GM18498 (cell line): ENCODE results near the gene ATP2B2.

Experiments used
- ATAC-seq: cut with Tn5 transposase; IDR thresholded peaks from one replicate; pipeline ENCODE4 v1.9.1; 2021; ENCODE audit warnings: mild to moderate bottlenecking, moderate library complexity; ENCODE audit not compliant: unreplicated experiment

Gene ATP2B2

DNA sequence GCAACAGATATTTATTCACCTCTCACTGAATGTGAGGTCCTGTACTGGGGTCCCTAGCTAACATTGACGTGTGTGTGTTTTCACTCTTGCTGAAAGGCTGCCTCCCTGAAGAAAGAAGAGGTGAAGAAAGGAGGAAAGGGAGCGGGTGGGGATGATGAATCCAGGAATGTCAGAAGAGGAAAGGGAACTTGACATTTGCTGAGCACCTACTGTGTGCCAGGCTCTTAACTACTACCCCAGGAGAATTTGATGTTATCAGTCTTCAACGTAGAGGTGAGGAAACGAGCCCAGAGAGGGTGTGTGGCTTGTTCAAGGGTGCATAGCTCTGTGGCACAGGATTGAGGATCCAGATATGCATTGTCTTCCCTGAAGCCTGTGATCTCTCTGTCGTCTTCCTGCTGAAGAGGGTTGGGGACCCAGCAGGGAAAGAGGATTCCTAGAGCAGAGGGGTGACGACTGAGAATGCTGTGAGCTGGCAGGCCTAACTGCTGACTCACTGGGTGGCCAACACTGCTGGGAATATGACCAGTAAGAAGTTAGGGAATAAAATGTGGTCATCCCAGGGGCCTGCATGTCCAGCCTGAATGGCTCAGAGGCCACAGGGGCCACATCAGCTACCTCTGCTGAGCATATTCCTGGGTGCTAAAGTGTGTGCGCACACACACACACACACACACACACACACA, 6.6 kb upstream of the ATP2B2 start:
- no peak for ATAC-seq

DNA sequence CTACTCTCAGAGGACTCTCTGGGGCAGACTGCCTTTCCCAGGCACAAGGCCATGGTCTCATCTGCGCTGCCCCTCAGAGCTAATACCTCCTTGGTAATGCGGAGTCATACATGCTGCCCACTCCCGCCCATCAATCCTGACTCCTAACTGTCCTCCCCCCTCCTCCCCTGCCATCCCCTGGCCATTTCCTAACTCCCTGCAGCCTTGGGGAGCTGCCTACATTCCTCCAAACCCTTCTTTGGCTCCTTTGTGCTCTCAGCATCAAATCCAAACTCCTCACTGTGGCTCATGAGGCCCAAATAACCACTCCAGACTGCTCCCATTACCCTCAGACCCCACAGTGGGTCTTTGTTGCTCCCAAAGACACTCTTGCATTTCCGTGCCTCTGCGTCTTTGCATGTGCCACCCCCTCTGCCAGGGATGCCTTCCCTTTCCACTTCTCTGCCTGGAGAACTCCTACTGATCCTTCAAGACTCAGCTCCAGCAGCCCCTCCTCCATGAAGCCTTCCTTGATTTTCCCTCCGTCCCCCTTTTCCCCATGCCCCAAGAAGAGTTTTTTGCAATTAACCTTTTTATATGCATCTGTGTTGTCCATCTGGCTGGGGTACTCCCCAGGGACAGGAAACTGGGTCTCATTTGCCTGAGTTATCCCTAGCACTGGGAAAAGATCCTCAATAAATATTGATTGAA, 5.5 kb upstream of the ATP2B2 start:
- ATAC-seq, result no peak

DNA sequence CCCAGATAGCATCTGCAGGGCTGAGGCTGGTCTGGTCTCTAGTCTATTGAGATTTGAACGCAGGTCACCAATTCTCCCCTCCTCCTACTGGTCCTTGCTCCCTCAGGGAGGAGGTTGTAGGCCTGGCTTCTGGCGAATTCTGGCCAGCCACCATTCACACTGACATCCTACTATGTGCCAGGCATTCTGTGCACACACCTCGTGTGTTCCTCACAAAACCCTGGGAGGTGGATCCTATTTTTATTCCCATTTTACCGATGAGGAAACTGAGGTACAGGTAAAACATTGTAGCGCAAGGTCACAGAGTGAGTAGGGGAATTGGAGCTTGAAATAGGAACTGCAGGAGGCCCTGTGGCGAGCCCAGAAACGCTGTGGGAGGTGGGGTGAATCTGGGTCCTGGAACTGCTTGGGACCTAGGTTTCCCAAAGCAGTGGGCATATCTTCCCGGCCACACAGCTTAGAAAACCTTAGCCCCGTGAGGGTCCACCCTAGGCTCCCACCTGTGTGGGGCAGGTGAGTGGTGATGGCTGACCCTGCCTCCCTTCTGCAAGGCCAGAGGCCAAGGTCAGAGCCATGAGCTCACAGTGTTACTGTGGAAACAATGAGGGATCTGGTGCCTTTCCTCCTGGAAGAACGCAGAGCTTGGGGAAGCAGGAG, 4.8 kb upstream of the ATP2B2 start:
- ATAC-seq, result no peak

DNA sequence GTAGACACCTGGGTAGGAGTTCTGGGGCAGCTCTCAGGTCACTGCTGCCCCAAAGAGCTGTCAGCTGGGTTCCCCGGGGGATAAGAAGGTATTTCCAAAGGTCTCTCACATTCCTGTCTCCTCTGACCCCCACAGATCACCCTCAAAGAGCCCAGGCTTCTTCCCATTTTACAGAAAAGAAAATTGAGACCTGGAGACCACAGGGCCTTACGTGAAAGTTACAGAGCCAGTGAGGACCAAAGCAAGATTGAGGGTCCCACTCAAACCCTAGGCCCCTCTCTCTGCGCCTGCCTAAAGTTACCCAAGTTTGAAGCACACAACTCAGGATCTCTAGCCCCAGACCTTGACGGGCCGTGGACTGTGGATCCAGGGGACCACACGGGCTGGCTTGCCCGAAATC, 3.9 kb upstream of the ATP2B2 start:
- no peak for ATAC-seq

DNA sequence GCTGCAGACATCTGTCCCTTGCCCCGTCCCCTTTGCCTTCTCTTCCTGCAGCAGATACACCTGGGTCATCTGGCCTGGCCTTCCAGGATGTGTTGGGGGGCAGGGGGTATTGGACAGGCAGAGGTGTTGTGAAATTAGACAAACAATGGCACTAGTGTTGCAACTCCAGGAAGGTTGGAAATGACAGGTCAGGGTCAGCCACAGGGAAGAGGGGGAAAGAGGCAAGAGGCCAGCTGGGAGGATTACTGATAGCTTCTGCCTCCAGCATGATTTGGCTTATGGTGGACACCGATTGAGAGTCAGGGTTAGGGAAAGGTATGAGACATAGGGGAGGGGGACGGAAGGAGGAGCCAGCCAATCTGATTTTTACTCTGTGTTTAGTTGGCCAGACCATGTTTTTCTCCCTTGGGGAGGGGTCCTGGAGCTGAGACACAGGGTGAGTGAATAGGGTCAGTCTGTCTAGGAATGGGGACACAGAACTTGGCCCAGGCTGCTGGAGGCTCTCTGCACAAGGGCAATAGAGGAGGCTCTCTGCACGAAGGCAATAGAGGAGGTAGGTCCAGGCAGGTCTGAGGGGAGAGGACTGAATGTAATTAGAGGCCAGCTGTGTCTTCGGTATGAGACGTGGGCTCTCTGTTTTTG, 3.4 kb upstream of the ATP2B2 start:
- no peak for ATAC-seq

DNA sequence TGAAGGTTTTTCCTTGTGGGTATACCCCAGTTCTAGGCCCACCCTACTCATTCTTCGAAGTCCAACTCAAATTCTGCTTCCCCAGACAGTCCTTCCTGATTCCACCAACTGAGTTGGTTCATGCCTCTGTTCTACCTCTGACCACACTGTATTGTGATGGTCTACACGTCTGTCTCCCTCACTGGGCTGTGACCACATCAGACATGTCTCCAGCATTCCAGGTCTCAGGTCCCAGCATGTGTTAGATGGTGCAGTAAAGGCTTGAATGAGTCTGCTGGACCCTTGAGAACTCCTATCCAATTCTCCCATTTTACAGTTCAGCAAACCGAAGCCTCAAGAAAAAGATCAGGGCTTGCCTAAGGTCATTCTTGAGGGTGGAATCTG, 2.8 kb upstream of the ATP2B2 start:
- no peak for ATAC-seq

DNA sequence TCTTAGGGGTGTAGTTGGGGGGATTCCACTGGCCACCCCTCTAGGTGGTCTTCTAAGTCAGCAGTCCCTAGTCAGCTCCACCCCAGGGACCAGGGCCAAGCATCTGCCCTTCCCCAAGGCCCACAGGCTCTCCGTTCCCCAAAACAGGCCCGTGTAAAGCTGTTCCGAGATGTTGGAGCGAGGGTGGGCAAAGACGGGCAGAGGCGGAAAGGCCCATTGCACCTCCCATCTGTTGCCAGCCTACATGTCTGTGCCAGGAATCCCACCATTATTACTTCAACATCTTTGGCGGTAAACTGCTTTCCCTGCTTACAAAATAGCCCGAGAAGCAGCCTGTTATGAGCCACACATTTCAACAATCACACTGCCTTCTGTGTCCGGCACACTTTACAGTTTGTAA, 1.9 kb upstream of the ATP2B2 start:
- no peak for ATAC-seq

DNA sequence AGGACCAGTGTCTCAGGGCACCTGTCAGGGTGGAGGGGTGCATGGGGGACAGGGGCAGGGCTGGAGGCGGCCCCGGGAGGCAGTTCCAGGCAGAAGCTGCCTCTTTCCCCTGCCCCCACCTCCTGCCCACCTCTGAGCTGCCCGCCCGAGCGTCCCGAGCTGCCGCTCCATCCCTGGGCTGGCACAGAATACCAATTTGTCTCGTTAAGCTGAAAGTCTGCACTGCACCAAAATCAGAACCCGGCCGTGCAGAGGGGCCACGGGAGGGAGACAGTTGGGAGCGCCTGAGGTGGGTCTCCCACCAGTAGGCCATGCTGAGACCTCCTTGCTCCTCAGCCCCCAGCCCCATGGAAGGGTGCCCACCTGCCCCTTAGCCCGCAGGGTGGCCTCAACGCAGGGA, 1.3 kb upstream of the ATP2B2 start:
- ATAC-seq, result no peak

DNA sequence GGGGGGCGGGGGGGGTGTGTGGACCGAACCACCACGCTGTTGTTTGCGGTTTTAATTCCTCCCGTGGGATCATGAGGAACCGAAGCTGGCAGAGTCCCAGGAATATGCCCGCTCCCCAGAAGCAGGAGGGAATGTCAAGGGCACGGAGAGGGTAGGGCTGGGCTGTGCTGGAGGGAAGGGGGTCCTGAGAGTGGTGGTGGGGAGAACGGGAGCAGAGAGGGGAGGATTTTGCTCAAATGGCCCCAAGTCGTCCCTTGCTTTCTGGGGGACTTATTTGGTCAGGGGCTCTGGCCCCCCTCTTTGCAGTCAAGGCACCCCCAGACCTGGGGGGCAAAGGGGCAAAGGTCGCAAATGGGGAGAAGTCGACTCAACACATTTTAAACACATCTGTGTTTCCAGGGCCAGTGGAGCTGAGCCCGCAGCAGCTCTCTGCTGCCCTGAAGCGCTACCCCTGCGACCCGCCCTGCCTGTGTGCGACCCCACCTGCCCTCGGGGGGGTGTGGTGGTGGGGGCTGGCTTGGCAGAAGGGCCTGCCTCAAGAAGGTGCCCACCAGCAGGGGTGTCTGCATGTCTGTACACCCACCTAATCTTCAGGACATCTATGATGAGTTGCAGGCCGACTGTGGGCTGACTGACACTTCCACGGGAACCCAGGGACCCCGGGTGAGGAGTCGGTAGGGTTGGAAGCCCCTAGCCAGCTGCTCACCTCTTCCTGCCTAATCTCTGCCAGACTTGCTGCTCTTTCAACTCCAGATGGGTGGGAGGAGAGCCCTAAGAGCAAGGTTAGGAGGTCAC, 602 bp upstream of the ATP2B2 start:
- no peak for ATAC-seq

DNA sequence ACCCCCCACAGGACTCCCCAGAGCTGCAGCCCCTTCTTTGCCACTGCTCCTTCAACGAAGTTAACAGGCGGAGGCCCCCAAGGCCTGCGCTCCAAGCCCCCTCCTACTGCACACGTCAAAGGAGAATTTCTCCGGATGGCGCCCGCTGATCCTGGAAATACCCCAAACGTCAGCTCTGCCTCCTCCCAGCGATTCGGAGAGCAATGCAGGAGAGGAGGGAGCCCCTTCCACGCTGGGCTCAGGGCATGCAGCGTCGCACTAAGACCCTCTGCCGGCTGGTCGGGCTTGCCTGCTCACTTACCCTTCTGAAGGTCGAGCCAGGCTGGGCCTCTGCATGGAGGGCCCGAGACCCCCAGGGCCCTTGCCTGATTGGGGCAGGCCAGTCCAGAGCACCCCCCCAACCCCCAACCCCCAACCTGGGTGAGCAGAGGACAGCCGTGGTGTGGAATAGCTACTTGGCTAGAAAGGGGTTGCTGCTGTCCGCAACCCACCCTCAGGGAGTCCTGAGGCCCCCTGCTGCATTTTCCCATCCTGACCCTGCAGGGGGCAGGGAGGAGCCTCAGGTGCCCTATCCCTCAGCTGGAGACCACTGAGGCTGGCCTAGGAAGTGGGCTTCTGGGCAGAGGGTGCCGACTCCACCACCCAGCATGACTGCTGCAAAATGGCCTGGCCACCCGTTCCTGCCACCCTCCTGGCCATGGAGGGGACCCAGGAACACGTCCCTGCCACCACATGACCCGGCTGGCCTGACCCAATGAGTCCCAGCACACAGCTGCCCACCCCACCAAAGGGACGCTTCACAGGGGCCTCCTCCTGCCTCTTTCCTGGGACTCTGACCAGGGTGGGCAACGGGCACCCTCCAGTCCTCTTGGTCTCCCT, 976 bp downstream of the ATP2B2 start:
- no peak for ATAC-seq

DNA sequence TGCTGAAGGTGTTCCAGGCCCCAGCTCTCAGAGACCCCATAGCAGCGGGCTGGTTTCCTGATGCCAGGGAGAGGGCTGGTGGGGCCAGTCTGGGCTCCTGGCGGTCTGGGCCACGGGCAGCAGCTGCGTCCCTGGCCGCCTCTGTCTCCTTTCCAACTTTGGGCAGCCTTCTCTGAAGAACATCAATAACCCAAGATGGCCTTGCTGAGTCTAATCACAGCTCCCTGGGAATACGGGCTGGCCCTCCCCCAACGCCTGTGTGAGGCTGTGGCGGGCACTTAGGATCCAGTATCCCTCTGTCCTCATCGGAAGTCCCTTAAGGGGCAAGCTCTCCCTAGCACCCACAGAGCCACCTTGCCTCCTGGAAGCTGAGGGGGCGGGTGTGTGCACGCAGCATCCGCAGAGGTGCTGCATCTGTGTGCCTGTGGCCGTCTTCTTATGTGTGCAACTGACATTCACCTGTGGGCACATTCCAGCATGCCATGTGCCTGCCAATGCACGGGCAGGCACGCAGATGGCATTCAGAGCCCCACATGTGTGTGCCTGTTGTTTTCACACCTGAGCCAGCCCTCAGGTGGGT, 2.1 kb downstream of the ATP2B2 start:
- no peak for ATAC-seq

DNA sequence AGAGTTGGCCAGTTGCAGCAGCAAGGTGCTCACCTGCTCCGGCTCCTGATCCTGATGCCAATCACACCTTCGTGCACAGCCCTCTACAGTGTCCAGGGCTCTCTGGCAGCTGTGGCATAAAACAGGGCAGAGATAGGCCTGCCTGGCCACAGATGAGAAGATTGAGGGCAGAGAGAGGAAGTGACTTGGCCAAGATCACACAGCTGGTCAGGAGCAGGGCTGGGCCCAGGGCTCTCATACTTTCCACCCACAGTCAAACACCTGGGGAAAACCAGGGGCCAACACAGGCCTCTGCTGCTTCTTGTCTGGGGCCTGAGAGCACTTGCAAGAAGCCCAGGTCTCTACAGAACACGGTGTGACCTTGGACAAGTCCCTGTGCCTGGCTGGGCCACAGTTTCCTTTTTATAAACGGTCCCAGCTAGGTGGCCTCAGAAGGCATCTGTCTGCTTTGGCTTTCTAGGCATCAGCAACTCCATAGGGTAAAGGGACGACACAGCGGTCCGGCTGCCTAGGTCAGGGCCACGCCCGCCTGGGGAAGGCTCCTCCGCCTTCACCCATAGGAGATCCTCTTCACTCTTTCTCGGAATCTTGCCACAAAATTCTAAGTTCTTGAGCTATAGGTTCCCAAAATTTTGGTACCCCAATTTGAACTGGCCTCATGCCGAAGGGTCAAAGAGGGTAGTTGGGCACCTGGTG, 3.1 kb downstream of the ATP2B2 start:
- no peak for ATAC-seq

DNA sequence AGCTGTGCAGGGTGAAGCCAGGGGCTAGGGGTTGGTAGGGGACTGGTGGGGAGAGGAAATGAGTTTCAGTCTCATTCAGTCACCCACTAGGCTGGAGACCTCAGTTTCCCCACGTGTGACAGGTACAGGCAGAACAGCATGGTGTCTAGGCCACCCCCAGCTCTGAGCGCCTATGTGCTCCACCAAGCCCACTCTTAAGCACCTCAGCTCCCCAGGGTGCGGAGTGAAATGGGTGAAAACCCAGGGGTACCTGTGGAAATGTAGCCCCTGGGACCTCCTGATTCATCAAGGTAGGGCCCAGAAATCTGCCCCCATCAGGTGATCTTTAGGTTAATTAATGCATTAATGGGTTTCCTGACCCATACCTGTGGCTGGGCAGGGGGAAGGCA, 3.7 kb downstream of the ATP2B2 start:
- no peak for ATAC-seq

DNA sequence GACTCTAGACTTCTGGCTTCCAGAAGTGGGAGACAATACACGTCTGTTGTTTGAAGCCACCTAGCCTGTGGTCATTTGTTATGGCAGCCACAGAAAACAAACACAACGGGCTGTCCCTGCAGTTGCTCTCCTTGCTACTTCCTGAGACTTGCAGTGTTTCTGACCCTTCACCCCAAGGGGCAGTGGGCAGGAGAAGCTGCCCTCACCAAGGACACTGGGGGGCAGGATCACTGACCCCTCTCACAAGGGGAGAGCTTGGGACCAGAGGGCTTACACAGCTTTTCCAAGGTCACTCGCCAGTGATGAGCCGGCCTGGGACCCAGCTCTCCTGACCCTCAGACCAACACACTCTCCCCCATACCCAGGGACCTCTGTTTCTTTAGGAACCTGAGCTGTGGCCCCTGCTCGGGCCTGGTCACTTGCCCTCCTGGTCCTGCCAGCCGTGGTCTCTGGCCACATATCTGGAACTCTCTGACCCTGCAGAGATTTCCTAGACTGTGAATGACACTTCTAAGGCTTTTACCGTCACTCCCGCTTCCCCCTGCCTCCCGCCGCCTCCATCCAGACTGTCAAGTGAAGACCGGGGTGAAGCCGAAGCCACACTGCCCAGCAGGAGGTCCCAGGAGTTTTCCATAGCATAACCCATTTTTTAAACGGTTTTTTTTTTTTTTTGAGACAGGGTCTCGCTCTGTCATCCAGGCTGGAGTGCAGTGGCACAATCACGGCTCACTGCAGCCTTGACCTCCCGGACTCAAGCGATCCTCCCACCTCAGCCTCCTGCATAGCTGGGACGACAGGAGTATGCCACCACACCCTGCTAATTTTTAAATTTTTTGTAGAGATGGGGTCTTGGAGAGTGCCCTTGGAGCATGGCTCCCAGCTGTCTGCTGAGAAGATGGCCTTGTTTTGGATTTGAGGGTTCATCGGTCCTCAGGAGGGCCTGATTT, 4.4 kb downstream of the ATP2B2 start:
- ATAC-seq, result no peak

DNA sequence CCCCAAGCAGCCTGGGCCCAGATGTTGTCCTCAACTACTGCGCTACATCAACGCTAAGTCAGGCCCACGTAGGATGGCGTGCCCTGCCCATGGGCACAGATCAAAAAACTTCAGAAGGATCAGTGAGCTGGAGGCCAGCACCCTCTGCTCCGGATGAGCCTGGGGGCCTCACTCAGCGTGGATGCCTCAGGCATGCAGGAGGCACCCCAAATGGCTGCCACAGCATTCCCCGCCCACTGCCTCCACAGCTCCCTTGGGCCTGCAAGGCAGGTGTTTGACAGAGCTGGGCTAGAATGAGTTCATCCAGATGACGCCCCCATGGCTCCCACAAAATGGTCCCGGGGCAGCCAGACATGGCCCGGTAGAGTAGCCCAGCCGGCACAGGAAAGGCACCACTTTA, 7.1 kb downstream of the ATP2B2 start:
- ATAC-seq, result no peak

DNA sequence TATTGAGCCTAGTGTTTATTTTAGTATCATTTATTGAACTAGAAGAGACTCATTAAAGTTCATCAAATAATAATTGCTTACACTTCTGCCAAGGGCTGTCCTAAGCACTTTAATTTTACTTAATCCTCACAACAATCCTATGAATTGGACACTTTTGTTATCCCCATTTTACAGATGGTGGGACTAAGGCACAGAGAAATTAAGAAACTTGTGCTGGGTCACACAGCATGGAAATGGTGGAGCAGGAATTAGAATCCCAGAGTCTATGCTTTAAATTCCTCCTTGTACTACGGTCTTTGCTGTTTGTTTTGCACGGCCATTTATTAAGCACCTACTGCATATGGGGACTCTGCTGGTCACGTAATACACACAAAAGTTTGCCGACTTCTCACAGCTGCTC, 7.9 kb downstream of the ATP2B2 start:
- ATAC-seq, result no peak

DNA sequence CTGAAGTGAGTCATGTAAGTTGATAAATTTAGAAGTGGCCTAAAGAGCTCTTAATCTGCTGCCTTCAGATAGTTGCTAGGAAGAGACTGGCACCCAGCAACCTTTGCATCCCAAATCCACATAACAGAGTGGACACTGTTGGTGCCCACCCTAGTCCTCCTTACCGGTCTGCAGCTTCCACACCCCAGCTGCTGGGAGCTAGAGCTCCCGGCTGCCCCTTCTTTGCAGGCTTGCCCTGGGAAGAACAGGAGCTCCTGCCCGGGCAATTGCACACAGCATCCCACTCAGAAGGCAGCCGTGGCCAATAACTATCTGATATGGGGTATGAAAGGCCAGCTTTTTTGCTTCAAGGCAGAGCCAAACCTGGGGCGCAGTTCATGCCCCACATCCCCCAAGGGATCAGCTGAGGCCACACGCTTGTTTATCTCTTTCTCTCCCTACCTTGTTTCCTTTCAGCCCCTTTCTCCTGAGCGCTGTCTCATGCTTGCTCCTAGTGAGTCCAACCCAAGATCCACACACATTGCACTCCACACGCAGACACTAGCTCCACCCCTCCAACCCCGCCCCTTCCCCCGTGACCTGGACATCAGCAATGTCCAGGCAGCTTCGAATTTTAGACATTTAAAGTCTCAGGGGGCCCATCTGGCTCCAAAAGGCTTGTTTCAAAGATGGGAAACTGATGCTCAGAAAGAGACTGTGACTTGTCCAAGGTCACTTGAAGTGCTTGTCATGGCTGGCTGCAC, 9.1 kb downstream of the ATP2B2 start:
- no peak for ATAC-seq
